SK-N-SH (cell line): ENCODE results near the gene MYH7B. TPM values are rescaled to one million over a fixed set of nuclear protein-coding genes. Genes with fewer than 3 reads are reported as not detected.

ENCODE experiments used
- CTCF ChIA-PET: fragments of 300-600, 350-600 bp; formaldehyde crosslinking; extraction: SDS; loops from one replicate; lab custom pipeline; 2021; lab: Yijun Ruan, JAX
- POLR2A ChIA-PET: fragments of 350-600 bp; sonication (Branson Sonifier 250); formaldehyde crosslinking; extraction: SDS; loops from one replicate; lab custom pipeline; 2020; ENCODE audit warnings: antibody characterized with exemption, inconsistent platforms; lab: Yijun Ruan, JAX
- DNase-seq: peaks from one replicate; pipeline ENCODE4 v3.0.0; 2012
- H2AFZ ChIP-seq: fragments of 200-600 bp; sonication (generic); 2 replicates; pipeline ENCODE4 v1.8.1; 2016; ENCODE audit warnings: antibody characterized with exemption, mild to moderate bottlenecking, low read depth
- H3F3A ChIP-seq: fragments of 200-600 bp; sonication (generic); replicated peaks from 2 replicates; pipeline ENCODE3; 2016; ENCODE audit warnings: antibody characterized with exemption, mild to moderate bottlenecking; ENCODE audit not compliant: insufficient read depth
- H3K27ac ChIP-seq, 2 experiments: fragments of 200-500 bp in 1 of 2; fragments of 200-600 bp in 1 of 2; sonication (Bioruptor generic) in 1 of 2; sonication (generic), shearing (Covaris generic) in 1 of 2; 2 replicates each; pipeline versions ENCODE4 v1.5.1 to v1.6.1; 2014 to 2016; ENCODE audit warnings: low read depth in 2 of 2, inconsistent platforms in 1 of 2, low read length in 1 of 2, mild to moderate bottlenecking in 1 of 2, mixed read lengths in 1 of 2
- H3K27me3 ChIP-seq: fragments of 200-600 bp; sonication (generic), shearing (Covaris generic); 2 replicates; pipeline ENCODE4 v1.6.1; 2016; ENCODE audit warnings: mixed run types; ENCODE audit not compliant: insufficient read depth
- H3K36me3 ChIP-seq, 2 experiments: fragments of 200-500 bp in 1 of 2; fragments of 200-600 bp in 1 of 2; sonication (Bioruptor generic) in 1 of 2; sonication (generic) in 1 of 2; replicated peaks in 1 of 2; 2 replicates each; pipeline versions ENCODE3 to v1.5.1; 2014 to 2016; ENCODE audit warnings: low read length in 1 of 2, mild to moderate bottlenecking in 1 of 2; ENCODE audit not compliant: insufficient read depth in 2 of 2, control insufficient read depth in 1 of 2
- H3K4me1 ChIP-seq, 2 experiments: fragments of 200-500 bp in 1 of 2; fragments of 200-600 bp in 1 of 2; sonication (Bioruptor generic) in 1 of 2; sonication (generic), shearing (Covaris generic) in 1 of 2; 2 replicates each; pipeline versions ENCODE4 v1.5.1 to v1.6.1; 2014 to 2016; ENCODE audit warnings: low read depth in 1 of 2, low read length in 1 of 2, mixed run types in 1 of 2; ENCODE audit not compliant: insufficient read depth in 2 of 2, control insufficient read depth in 1 of 2
- H3K4me2 ChIP-seq: fragments of 200-600 bp; sonication (generic), shearing (Covaris generic); 2 replicates; pipeline ENCODE4 v1.6.1; 2017; ENCODE audit warnings: mixed run types
- H3K4me3 ChIP-seq, 2 experiments: fragments of 200-500 bp in 1 of 2; fragments of 200-600 bp in 1 of 2; sonication (Bioruptor generic) in 1 of 2; sonication (generic), shearing (Covaris generic) in 1 of 2; 2 replicates each; pipeline versions ENCODE4 v1.5.1 to v1.8.1; 2014 to 2016; ENCODE audit warnings: low read depth in 2 of 2, inconsistent platforms in 1 of 2, low read length in 1 of 2, mild to moderate bottlenecking in 1 of 2, mixed read lengths in 1 of 2, moderate library complexity in 1 of 2
- H3K79me2 ChIP-seq: fragments of 200-600 bp; sonication (generic); 2 replicates; pipeline ENCODE4 v1.8.1; 2017; ENCODE audit warnings: mild to moderate bottlenecking; ENCODE audit not compliant: insufficient read depth
- H3K9ac ChIP-seq: fragments of 200-600 bp; sonication (generic); 2 replicates; pipeline ENCODE4 v1.6.1; 2017; ENCODE audit warnings: mixed run types
- H3K9me2 ChIP-seq: fragments of 200-600 bp; sonication (generic); 2 replicates; pipeline ENCODE4 v1.6.1; 2017; ENCODE audit warnings: mixed run types
- H3K9me3 ChIP-seq: fragments of 200-600 bp; sonication (generic); 2 replicates; pipeline ENCODE4 v1.6.1; 2017; ENCODE audit warnings: mixed run types, mild to moderate bottlenecking, moderate library complexity
- H4K20me1 ChIP-seq: fragments of 200-600 bp; sonication (generic); 2 replicates; pipeline ENCODE4 v1.6.1; 2017; ENCODE audit warnings: mild to moderate bottlenecking, mixed run types; ENCODE audit not compliant: insufficient read depth
- ELF1 ChIP-seq: IDR thresholded peaks from 2 replicates; pipeline ENCODE4 v1.4.0; 2012
- GABPA ChIP-seq: IDR thresholded peaks from 2 replicates; pipeline ENCODE4 v1.4.0; 2012; ENCODE audit warnings: low read depth, mild to moderate bottlenecking
- MXI1 ChIP-seq: IDR thresholded peaks from 2 replicates; pipeline ENCODE4 v1.6.1; 2012; ENCODE audit warnings: mild to moderate bottlenecking, low read depth, low read length, improper control_type of control experiment
- NFIC ChIP-seq: IDR thresholded peaks from 2 replicates; pipeline ENCODE4 v1.4.0; 2012; ENCODE audit warnings: borderline replicate concordance
- RCOR1 ChIP-seq: fragments of 150-350 bp; IDR thresholded peaks from 2 replicates; pipeline ENCODE4 v1.6.1; 2017; ENCODE audit warnings: antibody characterized with exemption, low read length
- RFX5 ChIP-seq: IDR thresholded peaks from 2 replicates; pipeline ENCODE4 v1.6.1; 2012; ENCODE audit warnings: mild to moderate bottlenecking, improper control_type of control experiment, low read length
- RXRA ChIP-seq: IDR thresholded peaks from 2 replicates; pipeline ENCODE4 v1.4.0; 2012; ENCODE audit warnings: low read depth, mild to moderate bottlenecking, borderline replicate concordance
- TAF1 ChIP-seq: IDR thresholded peaks from 2 replicates; pipeline ENCODE4 v1.6.1; 2012; ENCODE audit warnings: low read depth, mild to moderate bottlenecking, low read length, moderate library complexity, borderline replicate concordance
- WGBS: methylation state at CpG from one replicate; pipeline ENCODE4 v1.1.6; 2017; ENCODE audit warnings: low lambda C conversion rate; 5-methylcytosine and 5-hydroxymethylcytosine counted together
- polyA plus RNA-seq, 3 experiments: library from polyadenylated mRNA; depleted of rRNA; stranded (reverse); fragments of >200 nt; gene quantifications; 2 replicates each; pipeline ENCODE4 v1.2.3, GENCODE V29; 2012
- TF ChIP-seq, protein P1 (sequence below): IDR thresholded peaks from 2 replicates; pipeline ENCODE4 v1.4.0; 2012; ENCODE audit warnings: low read depth
- TF ChIP-seq, protein P2 (sequence below): fragments of 150-350 bp; IDR thresholded peaks from 2 replicates; pipeline ENCODE4 v1.6.1; 2016; ENCODE audit warnings: mild to moderate bottlenecking, low read depth, low read length
- TF ChIP-seq, protein P3 (sequence below): IDR thresholded peaks from 2 replicates; pipeline ENCODE4 v1.4.0; 2012; ENCODE audit warnings: low read depth, borderline replicate concordance
- TF ChIP-seq, protein P4 (sequence below): IDR thresholded peaks from 2 replicates; pipeline ENCODE4 v1.6.1; 2012; ENCODE audit warnings: mild to moderate bottlenecking, low read depth, low read length, moderate library complexity
- TF ChIP-seq, protein P5 (sequence below): IDR thresholded peaks from 2 replicates; pipeline ENCODE4 v1.4.0; 2012; ENCODE audit warnings: low read depth, borderline replicate concordance
- TF ChIP-seq, protein P6 (sequence below): IDR thresholded peaks from 2 replicates; pipeline ENCODE4; 2012

MYH7B gene
- polyA plus RNA-seq, 1 of the 3 experiments (the other 2 are of a cell fraction): 0.41 TPM

DNA sequence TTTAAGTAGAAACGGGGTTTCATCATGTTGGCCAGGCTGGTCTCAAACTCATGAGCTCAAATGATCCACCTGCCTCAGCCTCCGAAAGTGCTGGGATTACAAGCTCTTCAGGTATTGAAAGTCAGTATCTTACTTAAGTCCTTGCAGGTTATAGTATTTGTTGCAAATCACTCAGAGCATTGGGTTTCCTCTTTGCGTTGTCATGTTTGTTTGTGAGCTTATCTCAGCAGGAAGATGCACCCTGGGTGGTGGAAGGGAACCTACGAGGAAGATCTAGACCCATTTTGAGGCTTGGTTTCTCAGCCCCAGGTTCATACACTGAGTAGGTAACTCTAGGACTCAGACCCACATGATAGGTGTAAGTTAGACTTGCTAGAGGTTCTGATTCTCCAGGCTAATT lies 18.6 kb downstream of the MYH7B start:
- Histone ChIP-seq H3K4me1 (no peaks in the 10 kb centered on the region; a peak in 1 of 4 replicates), H3F3A (no peaks in the 10 kb centered on the region), H3K4me3 (no peak overlapping the region), H3K9ac (no peak overlapping the region), H3K4me2 (no peak overlapping the region), H4K20me1 (no peaks in the 10 kb centered on the region), H3K27me3 (no peaks in the 10 kb centered on the region; the same call in 1 of the 2 replicates), H2AFZ (no peak overlapping the region), H3K9me3 (no peaks in the 10 kb centered on the region), H3K36me3 (no peaks in the 10 kb centered on the region), H3K9me2 (no peaks in the 10 kb centered on the region), H3K79me2 (no peaks in the 10 kb centered on the region), H3K27ac (no peak overlapping the region)
- WGBS: 75% methylated on average over 4 of the region's 4 CpGs
- TF ChIP-seq, protein P1, sequence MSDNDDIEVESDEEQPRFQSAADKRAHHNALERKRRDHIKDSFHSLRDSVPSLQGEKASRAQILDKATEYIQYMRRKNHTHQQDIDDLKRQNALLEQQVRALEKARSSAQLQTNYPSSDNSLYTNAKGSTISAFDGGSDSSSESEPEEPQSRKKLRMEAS: no peak
- TF ChIP-seq RFX5 (no peak), RXRA (no peak), RCOR1 (no peak), NFIC (no peak), ELF1 (no peak)
- TF ChIP-seq, protein P2, sequence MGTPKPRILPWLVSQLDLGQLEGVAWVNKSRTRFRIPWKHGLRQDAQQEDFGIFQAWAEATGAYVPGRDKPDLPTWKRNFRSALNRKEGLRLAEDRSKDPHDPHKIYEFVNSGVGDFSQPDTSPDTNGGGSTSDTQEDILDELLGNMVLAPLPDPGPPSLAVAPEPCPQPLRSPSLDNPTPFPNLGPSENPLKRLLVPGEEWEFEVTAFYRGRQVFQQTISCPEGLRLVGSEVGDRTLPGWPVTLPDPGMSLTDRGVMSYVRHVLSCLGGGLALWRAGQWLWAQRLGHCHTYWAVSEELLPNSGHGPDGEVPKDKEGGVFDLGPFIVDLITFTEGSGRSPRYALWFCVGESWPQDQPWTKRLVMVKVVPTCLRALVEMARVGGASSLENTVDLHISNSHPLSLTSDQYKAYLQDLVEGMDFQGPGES: no peak
- TF ChIP-seq, protein P3, sequence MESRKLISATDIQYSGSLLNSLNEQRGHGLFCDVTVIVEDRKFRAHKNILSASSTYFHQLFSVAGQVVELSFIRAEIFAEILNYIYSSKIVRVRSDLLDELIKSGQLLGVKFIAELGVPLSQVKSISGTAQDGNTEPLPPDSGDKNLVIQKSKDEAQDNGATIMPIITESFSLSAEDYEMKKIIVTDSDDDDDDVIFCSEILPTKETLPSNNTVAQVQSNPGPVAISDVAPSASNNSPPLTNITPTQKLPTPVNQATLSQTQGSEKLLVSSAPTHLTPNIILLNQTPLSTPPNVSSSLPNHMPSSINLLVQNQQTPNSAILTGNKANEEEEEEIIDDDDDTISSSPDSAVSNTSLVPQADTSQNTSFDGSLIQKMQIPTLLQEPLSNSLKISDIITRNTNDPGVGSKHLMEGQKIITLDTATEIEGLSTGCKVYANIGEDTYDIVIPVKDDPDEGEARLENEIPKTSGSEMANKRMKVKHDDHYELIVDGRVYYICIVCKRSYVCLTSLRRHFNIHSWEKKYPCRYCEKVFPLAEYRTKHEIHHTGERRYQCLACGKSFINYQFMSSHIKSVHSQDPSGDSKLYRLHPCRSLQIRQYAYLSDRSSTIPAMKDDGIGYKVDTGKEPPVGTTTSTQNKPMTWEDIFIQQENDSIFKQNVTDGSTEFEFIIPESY: no peak
- DNase-seq: no peak
- ChIA-PET CTCF (no interaction called here), POLR2A (no interaction called here)

DNA sequence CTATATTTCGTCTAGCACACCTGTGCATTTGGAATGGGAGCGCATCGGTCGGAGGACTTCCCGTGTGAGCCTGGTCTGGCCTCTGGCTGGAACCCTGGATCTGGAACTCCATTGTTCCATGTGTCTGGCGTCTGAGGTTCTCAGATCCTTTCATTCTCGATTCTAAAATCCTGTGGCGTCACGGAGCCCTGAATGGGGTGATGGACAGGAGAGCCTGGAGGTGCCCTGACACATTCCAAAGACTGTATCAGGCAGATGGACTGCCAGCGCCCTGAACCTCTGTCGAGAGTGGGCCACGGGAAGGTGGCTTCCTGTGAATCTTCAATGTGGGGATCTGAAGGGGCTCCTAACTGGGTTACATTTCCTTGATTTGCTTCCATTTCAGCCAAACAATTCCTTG lies 20.6 kb downstream of the MYH7B start:
- H3K4me1 ChIP-seq: peaks cover 0 to 7% of the 10 kb centered on the region in 2 experiments; a peak in 1 of 4 replicates
- no peak for DNase-seq
- no peaks in the 10 kb centered on the region for H3K36me3 ChIP-seq
- no peak overlapping the region for H3K27ac ChIP-seq
- 81% methylated on average over 10 of the region's 12 CpGs for WGBS
- H3K27me3 ChIP-seq: no peaks in the 10 kb centered on the region; the same call in 1 of the 2 replicates
- no peaks in the 10 kb centered on the region for H4K20me1 ChIP-seq
- H2AFZ ChIP-seq: no peak overlapping the region
- CTCF ChIA-PET: no interaction called here
- no peaks in the 10 kb centered on the region for H3K79me2 ChIP-seq
- TF ChIP-seq TAF1 (no peak), MXI1 (no peak), RXRA (no peak), GABPA (no peak)
- TF ChIP-seq, protein P1: no peak
- TF ChIP-seq, protein P4, sequence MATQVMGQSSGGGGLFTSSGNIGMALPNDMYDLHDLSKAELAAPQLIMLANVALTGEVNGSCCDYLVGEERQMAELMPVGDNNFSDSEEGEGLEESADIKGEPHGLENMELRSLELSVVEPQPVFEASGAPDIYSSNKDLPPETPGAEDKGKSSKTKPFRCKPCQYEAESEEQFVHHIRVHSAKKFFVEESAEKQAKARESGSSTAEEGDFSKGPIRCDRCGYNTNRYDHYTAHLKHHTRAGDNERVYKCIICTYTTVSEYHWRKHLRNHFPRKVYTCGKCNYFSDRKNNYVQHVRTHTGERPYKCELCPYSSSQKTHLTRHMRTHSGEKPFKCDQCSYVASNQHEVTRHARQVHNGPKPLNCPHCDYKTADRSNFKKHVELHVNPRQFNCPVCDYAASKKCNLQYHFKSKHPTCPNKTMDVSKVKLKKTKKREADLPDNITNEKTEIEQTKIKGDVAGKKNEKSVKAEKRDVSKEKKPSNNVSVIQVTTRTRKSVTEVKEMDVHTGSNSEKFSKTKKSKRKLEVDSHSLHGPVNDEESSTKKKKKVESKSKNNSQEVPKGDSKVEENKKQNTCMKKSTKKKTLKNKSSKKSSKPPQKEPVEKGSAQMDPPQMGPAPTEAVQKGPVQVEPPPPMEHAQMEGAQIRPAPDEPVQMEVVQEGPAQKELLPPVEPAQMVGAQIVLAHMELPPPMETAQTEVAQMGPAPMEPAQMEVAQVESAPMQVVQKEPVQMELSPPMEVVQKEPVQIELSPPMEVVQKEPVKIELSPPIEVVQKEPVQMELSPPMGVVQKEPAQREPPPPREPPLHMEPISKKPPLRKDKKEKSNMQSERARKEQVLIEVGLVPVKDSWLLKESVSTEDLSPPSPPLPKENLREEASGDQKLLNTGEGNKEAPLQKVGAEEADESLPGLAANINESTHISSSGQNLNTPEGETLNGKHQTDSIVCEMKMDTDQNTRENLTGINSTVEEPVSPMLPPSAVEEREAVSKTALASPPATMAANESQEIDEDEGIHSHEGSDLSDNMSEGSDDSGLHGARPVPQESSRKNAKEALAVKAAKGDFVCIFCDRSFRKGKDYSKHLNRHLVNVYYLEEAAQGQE: no peak
- TF ChIP-seq, protein P5, sequence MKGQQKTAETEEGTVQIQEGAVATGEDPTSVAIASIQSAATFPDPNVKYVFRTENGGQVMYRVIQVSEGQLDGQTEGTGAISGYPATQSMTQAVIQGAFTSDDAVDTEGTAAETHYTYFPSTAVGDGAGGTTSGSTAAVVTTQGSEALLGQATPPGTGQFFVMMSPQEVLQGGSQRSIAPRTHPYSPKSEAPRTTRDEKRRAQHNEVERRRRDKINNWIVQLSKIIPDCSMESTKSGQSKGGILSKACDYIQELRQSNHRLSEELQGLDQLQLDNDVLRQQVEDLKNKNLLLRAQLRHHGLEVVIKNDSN: no peak
- TF ChIP-seq, protein P6, sequence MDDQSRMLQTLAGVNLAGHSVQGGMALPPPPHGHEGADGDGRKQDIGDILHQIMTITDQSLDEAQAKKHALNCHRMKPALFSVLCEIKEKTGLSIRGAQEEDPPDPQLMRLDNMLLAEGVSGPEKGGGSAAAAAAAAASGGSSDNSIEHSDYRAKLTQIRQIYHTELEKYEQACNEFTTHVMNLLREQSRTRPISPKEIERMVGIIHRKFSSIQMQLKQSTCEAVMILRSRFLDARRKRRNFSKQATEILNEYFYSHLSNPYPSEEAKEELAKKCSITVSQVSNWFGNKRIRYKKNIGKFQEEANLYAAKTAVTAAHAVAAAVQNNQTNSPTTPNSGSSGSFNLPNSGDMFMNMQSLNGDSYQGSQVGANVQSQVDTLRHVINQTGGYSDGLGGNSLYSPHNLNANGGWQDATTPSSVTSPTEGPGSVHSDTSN: no peak
- TF ChIP-seq, all 33 proteins: peak for 0
- POLR2A ChIA-PET: no interaction called here
- no peaks in the 10 kb centered on the region for H3K9me2 ChIP-seq
- no peak overlapping the region for H3K4me2 ChIP-seq
- H3F3A ChIP-seq: no peaks in the 10 kb centered on the region
- H3K9me3 ChIP-seq: no peaks in the 10 kb centered on the region
- no peak overlapping the region for H3K4me3 ChIP-seq
- no peak overlapping the region for H3K9ac ChIP-seq
